Epithelial cell of prostate (primary cell): Measurements from ENCODE around the gene B3GALT4.

ENCODE experiments used
- DNase-seq: peaks from one replicate; pipeline ENCODE4 v3.0.0-alpha.2; 2011; ENCODE audit warnings: low read depth, low spot score
- H3K27ac ChIP-seq: fragments of 450-650 bp; 2 replicates; pipeline ENCODE4 v1.5.1; 2017; ENCODE audit warnings: mild to moderate bottlenecking

B3GALT4 gene

GRCh38 chr6:33288921-33289783, 12.2 kb downstream of the B3GALT4 start, which contains the start of the genes PFDN6 and WDR46:
Gene PFDN6 (plus strand): TSS chr6:33289601. CDS start chr6:33289857, 256 bp downstream.
Gene WDR46 (minus strand): TSS chr6:33289239. CDS start chr6:33289170, 69 bp downstream.
- DNase-seq = peak; percentile 57
- H3K27ac ChIP-seq = peak within 1 kb of the TSS; percentile 56

GRCh38 chr6:33289784-33290315, 12.9 kb downstream of the B3GALT4 start:
- no peak for DNase-seq
- H3K27ac ChIP-seq = peak overlapping the region; percentile 56

- no peak for DNase-seq
- no peak overlapping the region for H3K27ac ChIP-seq
Measured at GRCh38 chr6:33290459-33290858, 13.5 kb downstream of the B3GALT4 start.

GRCh38 chr6:33292996-33293682, 16.2 kb downstream of the B3GALT4 start:
- DNase-seq = no peak

GRCh38 chr6:33294086-33294823, 17.3 kb downstream of the B3GALT4 start:
- DNase-seq = no peak
- H3K27ac ChIP-seq = no peak overlapping the region

More at GRCh38 chr6:33292996-33293682, 16.2 kb downstream of the B3GALT4 start:
- no peak overlapping the region for H3K27ac ChIP-seq

GRCh38 chr6:33295621-33296369, 18.9 kb downstream of the B3GALT4 start:
- DNase-seq = no peak

GRCh38 chr6:33296797-33297405, 20.0 kb downstream of the B3GALT4 start:
- peak overlapping the region; percentile 96 for H3K27ac ChIP-seq
- no peak for DNase-seq

More at GRCh38 chr6:33295621-33296369, 18.9 kb downstream of the B3GALT4 start:
- H3K27ac ChIP-seq = no peak overlapping the region

GRCh38 chr6:33297406-33297955, 20.6 kb downstream of the B3GALT4 start:
- DNase-seq = no peak
- peak overlapping the region; percentile 96 for H3K27ac ChIP-seq

GRCh38 chr6:33297956-33298772, 21.2 kb downstream of the B3GALT4 start:
- DNase-seq = peak; percentile 76
- peak overlapping the region; percentile 96 for H3K27ac ChIP-seq

- DNase-seq = no peak
- H3K27ac ChIP-seq = peak within 1 kb of the TSS; percentile 96
Measured at GRCh38 chr6:33298773-33299236, 21.9 kb downstream of the B3GALT4 start, which contains the start of gene RGL2. Gene RGL2 (minus strand): TSS chr6:33298942. CDS start chr6:33298610, 332 bp downstream.

GRCh38 chr6:33299237-33299944, 22.5 kb downstream of the B3GALT4 start:
- peak overlapping the region; percentile 96 for H3K27ac ChIP-seq
- DNase-seq = no peak

- DNase-seq = no peak
- H3K27ac ChIP-seq = no peak overlapping the region
Measured at GRCh38 chr6:33301877-33302276, 25.0 kb downstream of the B3GALT4 start.

GRCh38 chr6:33304216-33304615, 27.3 kb downstream of the B3GALT4 start:
- no peak for DNase-seq
- H3K27ac ChIP-seq = no peak overlapping the region

GRCh38 chr6:33305052-33305451, 28.1 kb downstream of the B3GALT4 start:
- H3K27ac ChIP-seq = no peak overlapping the region
- no peak for DNase-seq

- no peak overlapping the region for H3K27ac ChIP-seq
- DNase-seq = no peak
Measured at GRCh38 chr6:33306356-33306755, 29.4 kb downstream of the B3GALT4 start.

- peak overlapping the region; percentile 89 for H3K27ac ChIP-seq
- DNase-seq = no peak
Measured at GRCh38 chr6:33312361-33313104, 35.6 kb downstream of the B3GALT4 start.
